K562 (cell line): ENCODE measurements around the gene MMP21. TPM values are rescaled to one million over a fixed set of nuclear protein-coding genes. Genes with fewer than 3 reads are reported as not detected.

Experiments used
- BHLHE40 ChIP-seq: IDR thresholded peaks from 2 replicates; pipeline ENCODE4 v1.6.1; 2011; ENCODE audit warnings: low read length, improper control_type of control experiment
- GTF3C2 ChIP-seq: IDR thresholded peaks from 3 replicates; pipeline ENCODE4 v1.6.1; 2011; ENCODE audit warnings: borderline replicate concordance, mild to moderate bottlenecking, moderate library complexity; ENCODE audit not compliant: insufficient read length; ENCODE audit errors: extremely low read depth
- LARP7 ChIP-seq: fragments of 450-650 bp; IDR thresholded peaks from 2 replicates; pipeline ENCODE4 v1.6.1; 2016
- NR2F6 ChIP-seq: fragments of 450-650 bp; formaldehyde crosslinking; IDR thresholded peaks from 2 replicates; pipeline ENCODE4 v1.4.0; 2020; ENCODE audit warnings: mild to moderate bottlenecking
- PHF20 ChIP-seq: fragments of 450-650 bp; IDR thresholded peaks from 2 replicates; pipeline ENCODE4 v1.6.1; 2018; ENCODE audit not compliant: partially characterized antibody
- PTRF ChIP-seq: fragments of 450-650 bp; IDR thresholded peaks from 2 replicates; pipeline ENCODE4 v1.6.1; 2016; ENCODE audit warnings: mild to moderate bottlenecking, missing genetic modification characterization, missing compliant biosample characterization
- ZBTB40 ChIP-seq, 2 experiments: fragments of 450-650 bp in 1 of 2; sonication (generic) in 1 of 2; formaldehyde crosslinking in 1 of 2; IDR thresholded peaks; 2 replicates each; pipeline versions ENCODE4 v1.7.1 to v1.9.0; 2016 to 2022; ENCODE audit warnings: inconsistent platforms in 1 of 2, mild to moderate bottlenecking in 1 of 2, missing genetic modification reagents in 1 of 2
- ZNF518B ChIP-seq: fragments of 250-450 bp; sonication (Bioruptor Pico); IDR thresholded peaks from 2 replicates; pipeline ENCODE4 v1.5.0; 2021; ENCODE audit warnings: mild to moderate bottlenecking, moderate library complexity
- polyA plus RNA-seq, 8 experiments: library from polyadenylated mRNA; depleted of rRNA in 4 of 8; stranded (reverse) in 5 of 8; unstranded in 3 of 8; fragments of >200 nt; fragmentation: Nextera tagmentation in 2 of 8; fragmentation: Illumina TruSeq in 1 of 8; extraction: Ambion mirVana in 2 of 8; extraction: Trizol in 1 of 8; gene quantifications; 2 replicates each; pipeline versions ENCODE4 v1.2.1 to v1.2.3, GENCODE V29; 2011 to 2014; ENCODE audit warnings: inconsistent platforms in 1 of 8, missing spikeins in 1 of 8
- total RNA-seq, 7 experiments: library from RNA; depleted of rRNA in 6 of 7; stranded (reverse); fragments of >200 nt in 6 of 7; fragmentation: Illumina TruSeq in 2 of 7; extraction: Trizol in 2 of 7; gene quantifications; 2 replicates each; pipeline versions ENCODE4 v1.2.1 to v1.2.3, GENCODE V29; 2011 to 2021; ENCODE audit warnings: low replicate concordance in 1 of 7

Gene MMP21
- total and polyA plus RNA-seq, 9 of the 15 experiments (the other 6 are each of a cell fraction or from before 2014, with no cell fraction given): not detected

GRCh38 chr10:125719173-125720001, 56.2 kb downstream of the MMP21 start, which contains the start of gene EDRF1 (continued):
- TF ChIP-seq PTRF (tag) (no peak), BHLHE40 (peak; percentile 76), LARP7 (no peak), PHF20 (peak; percentile 95), GTF3C2 (no peak), NR2F6 (CRISPR knock-in tag) (no peak), ZBTB40 (IDR thresholded peaks at IDR 0.05) (peak; percentile 87), ZBTB40 (CRISPR knock-in tag; IDR thresholded peaks at IDR 0.05) (no peak), ZNF518B (CRISPR knock-in tag) (no peak)
